PC-9 (cell line): ENCODE data around the gene MTREX. TPM values are rescaled to one million over a fixed set of nuclear protein-coding genes. Genes with fewer than 3 reads are reported as not detected.

Experiments
- BruUV-seq: library from RNA; stranded (reverse); fragments of 400-500 nt; replicated peaks from 2 replicates; lab custom pipeline; 2021; lab: Mats Ljungman, UMichigan
- CTCF ChIA-PET: fragments of 300-600 bp; sonication (Branson Sonifier 250); formaldehyde crosslinking; loops from one replicate; lab custom pipeline; 2022; ENCODE audit warnings: antibody characterized with exemption; lab: Charles Lee
- POLR2A ChIA-PET: fragments of 300-600 bp; sonication (Branson Sonifier 250); formaldehyde crosslinking; loops from one replicate; lab custom pipeline; 2022; ENCODE audit warnings: antibody characterized with exemption; ENCODE audit not compliant: unreplicated experiment; lab: Charles Lee
- DNase-seq, 2 experiments: peaks; one replicate each; pipeline versions ENCODE4 v3.0.0 to v3.0.0-alpha.2; 2015 to 2022; ENCODE audit warnings: mixed read lengths in 1 of 2
- H2AFZ ChIP-seq: fragments of 200-600 bp; sonication (generic); 2 replicates; pipeline ENCODE4 v1.8.1; 2017; ENCODE audit warnings: antibody characterized with exemption
- H3F3A ChIP-seq: fragments of 200-600 bp; sonication (generic); 2 replicates; pipeline ENCODE4 v1.8.1; 2017; ENCODE audit warnings: antibody characterized with exemption, mild to moderate bottlenecking, low read depth; ENCODE audit not compliant: insufficient read depth
- H3K27ac ChIP-seq: fragments of 200-600 bp; sonication (generic); 2 replicates; pipeline ENCODE4 v1.6.1; 2016; ENCODE audit warnings: mixed run types
- H3K27me3 ChIP-seq: fragments of 200-600 bp; sonication (generic); 2 replicates; pipeline ENCODE4 v1.6.1; 2016; ENCODE audit warnings: low read depth, mixed run types; ENCODE audit not compliant: insufficient read depth
- H3K36me3 ChIP-seq: fragments of 200-600 bp; sonication (generic); 2 replicates; pipeline ENCODE4 v1.6.1; 2016; ENCODE audit warnings: low read depth, mixed run types
- H3K4me1 ChIP-seq: fragments of 200-600 bp; sonication (generic); replicated peaks from 2 replicates; pipeline ENCODE4 v1.6.1; 2016; ENCODE audit warnings: mixed run types; ENCODE audit not compliant: insufficient read depth
- H3K4me2 ChIP-seq: fragments of 200-600 bp; sonication (generic); 2 replicates; pipeline ENCODE4 v1.6.1; 2017; ENCODE audit warnings: mixed run types
- H3K4me3 ChIP-seq: fragments of 200-600 bp; sonication (generic); 2 replicates; pipeline ENCODE4 v1.6.1; 2016; ENCODE audit warnings: mixed run types
- H3K79me2 ChIP-seq: fragments of 200-600 bp; sonication (generic); 2 replicates; pipeline ENCODE4 v1.6.1; 2017; ENCODE audit warnings: low read depth, mixed run types
- H3K9me2 ChIP-seq: fragments of 200-600 bp; sonication (generic); 2 replicates; pipeline ENCODE4 v1.8.1; 2017; ENCODE audit warnings: mild to moderate bottlenecking; ENCODE audit not compliant: insufficient read depth
- H3K9me3 ChIP-seq: fragments of 200-600 bp; sonication (generic); 2 replicates; pipeline ENCODE4 v1.8.1; 2016; ENCODE audit warnings: low read depth; ENCODE audit not compliant: insufficient read depth
- H4K20me1 ChIP-seq: fragments of 200-600 bp; sonication (generic); 2 replicates; pipeline ENCODE4 v1.8.1; 2017; ENCODE audit not compliant: insufficient read depth
- CTCF ChIP-seq: fragments of 200-600 bp; sonication (generic); conservative IDR thresholded peaks from 2 replicates; pipeline ENCODE4 v1.6.1; 2017; ENCODE audit warnings: mixed run types, antibody characterized with exemption, mild to moderate bottlenecking, moderate library complexity
- EZH2 ChIP-seq: fragments of 200-600 bp; sonication (generic); IDR thresholded peaks from 2 replicates; pipeline ENCODE4 v1.8.0; 2017; ENCODE audit warnings: antibody characterized with exemption, low read depth
- intact Hi-C: fragments of 100-400 bp; cut with micrococcal nuclease; formaldehyde crosslinking; loops from one replicate; pipeline ENCODE4 v1.10.0; 2022; ENCODE audit not compliant: unreplicated experiment
- total RNA-seq: library from RNA; stranded (reverse); gene quantifications from 2 replicates; pipeline ENCODE4 v1.2.3, GENCODE V29; 2021

Gene MTREX
- total RNA-seq, 1 experiment from 2014 or later, result 56.7 TPM

DNA sequence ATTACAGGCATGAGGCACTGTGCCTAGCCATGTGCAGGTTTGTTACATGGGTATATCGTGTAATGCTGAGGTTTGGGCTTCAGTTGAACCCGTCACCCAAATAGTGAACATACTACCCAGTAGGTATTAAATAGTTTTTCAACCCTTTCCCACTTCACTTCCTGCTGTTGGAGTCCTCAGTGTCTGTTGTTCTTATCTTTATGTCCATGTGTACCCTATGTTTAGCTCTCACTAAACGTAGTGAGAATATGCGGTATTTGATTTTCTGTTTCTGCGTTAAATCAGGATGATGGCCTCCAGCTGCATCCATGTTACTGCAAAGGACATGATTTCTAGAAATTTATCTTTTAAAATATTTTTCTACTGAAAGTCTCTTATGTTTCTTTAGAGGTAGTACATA lies 17.8 kb downstream of the MTREX start:
- no peaks in the 10 kb centered on the region for H3K9me3 ChIP-seq
- peaks cover 18% of the 10 kb centered on the region for H3K79me2 ChIP-seq
- CTCF ChIA-PET, result interaction anchor here (1.0 kb wide), 1 partner anchor 18 kb away, joined by 3 read pairs; the partner anchor contains the start of gene DHX29
- intact Hi-C loops, result no loop called here
- BruUV-seq, result no TSS peak
- no peak overlapping the region for H3K27ac ChIP-seq
- no peaks in the 10 kb centered on the region for H3K9me2 ChIP-seq
- no peak for TF ChIP-seq EZH2
- no peak for TF ChIP-seq CTCF
- peaks cover 17% of the 10 kb centered on the region for H3K36me3 ChIP-seq
- no peak overlapping the region for H2AFZ ChIP-seq
- H3K4me2 ChIP-seq, result no peak overlapping the region
- no peak for DNase-seq
- no peaks in the 10 kb centered on the region for H3K27me3 ChIP-seq
- H3F3A ChIP-seq, result no peaks in the 10 kb centered on the region; the same call in 1 of the 2 replicates
- H4K20me1 ChIP-seq, result peaks cover 6% of the 10 kb centered on the region; the same call in 1 of the 2 replicates
- no peaks in the 10 kb centered on the region for H3K4me1 ChIP-seq
- POLR2A ChIA-PET, result no interaction called here
- H3K4me3 ChIP-seq, result no peak overlapping the region

DNA sequence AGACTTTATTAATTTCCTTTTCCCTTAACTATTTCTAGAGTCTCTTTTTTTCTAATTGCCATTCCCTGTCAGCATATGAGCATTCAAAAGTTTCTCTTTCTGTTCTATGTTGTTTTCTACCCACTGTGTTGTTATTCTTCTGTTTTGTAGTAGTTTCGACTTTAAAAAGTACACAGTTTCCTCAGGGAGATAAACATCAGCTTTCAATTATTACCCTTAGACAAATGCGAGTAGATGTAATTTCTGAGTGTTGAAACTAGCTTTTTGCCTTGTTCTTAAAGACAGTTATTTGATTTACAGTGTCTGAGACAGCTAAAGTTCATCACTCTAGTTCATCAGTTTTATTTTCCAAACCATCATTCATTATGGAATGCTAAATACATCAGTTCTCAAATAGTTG lies 19.5 kb downstream of the MTREX start:
- BruUV-seq, result no TSS peak
- ChIA-PET CTCF (no interaction called here), POLR2A (no interaction called here)
- Histone ChIP-seq H2AFZ (no peak overlapping the region), H3K4me1 (no peaks in the 10 kb centered on the region), H3K79me2 (peaks cover 5% of the 10 kb centered on the region; the same call in 1 of the 2 replicates), H3K9me2 (no peaks in the 10 kb centered on the region), H3K27me3 (no peaks in the 10 kb centered on the region), H3K36me3 (peaks cover 30% of the 10 kb centered on the region), H3K27ac (no peak overlapping the region), H3K4me2 (no peak overlapping the region), H3F3A (no peaks in the 10 kb centered on the region; the same call in 1 of the 2 replicates), H4K20me1 (peaks cover 6% of the 10 kb centered on the region; the same call in 1 of the 2 replicates), H3K4me3 (no peak overlapping the region), H3K9me3 (no peaks in the 10 kb centered on the region)
- no peak for TF ChIP-seq CTCF
- intact Hi-C loops, result no loop called here
- no peak for DNase-seq

DNA sequence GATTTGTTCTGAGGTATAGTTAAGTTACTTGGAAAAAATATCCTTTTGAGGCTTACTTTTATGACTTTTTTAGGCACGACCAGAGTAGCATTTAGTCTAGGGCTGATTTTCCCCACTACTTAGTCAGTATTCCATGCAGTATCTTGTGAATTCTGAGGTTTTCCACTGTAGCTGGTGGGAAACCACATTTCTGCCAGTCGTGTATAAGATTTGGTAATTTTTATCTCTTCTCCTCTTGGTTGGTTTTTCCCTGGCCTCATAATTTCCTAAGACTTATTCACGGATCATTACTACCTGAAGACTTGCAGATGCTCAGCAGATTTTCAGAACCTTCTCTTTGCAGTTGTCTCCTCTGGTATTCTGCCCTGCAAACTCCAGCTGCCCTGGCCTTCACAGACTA lies 23.5 kb downstream of the MTREX start:
- DNase-seq, result no peak
- Histone ChIP-seq H3K4me3 (no peak overlapping the region), H3K79me2 (peaks cover 12% of the 10 kb centered on the region), H4K20me1 (no peaks in the 10 kb centered on the region; the same call in 1 of the 2 replicates), H3K9me3 (no peaks in the 10 kb centered on the region), H3K27me3 (no peaks in the 10 kb centered on the region), H3K36me3 (peaks cover 40% of the 10 kb centered on the region), H2AFZ (no peak overlapping the region), H3F3A (no peaks in the 10 kb centered on the region; the same call in 1 of the 2 replicates), H3K9me2 (no peaks in the 10 kb centered on the region), H3K4me1 (no peaks in the 10 kb centered on the region), H3K27ac (no peak overlapping the region), H3K4me2 (no peak overlapping the region)
- ChIA-PET POLR2A (no interaction called here), CTCF (no interaction called here)
- intact Hi-C loops, result no loop called here
- BruUV-seq, result no TSS peak
- TF ChIP-seq EZH2 (no peak), CTCF (no peak)
